ENCODE measurements around the gene CTIF. TPM values are rescaled to one million over a fixed set of nuclear protein-coding genes. Genes with fewer than 3 reads are reported as not detected.

Gene CTIF
- total and polyA plus RNA-seq, 12 donors: 20.5 to 159 (median 57.0) TPM

- Histone ChIP-seq H3K36me3 (replicated peaks in 1 of 2) (no peaks in the 10 kb centered on the region), H3K4me3 (no peak overlapping the region), H3K4me1 (replicated peaks in 1 of 2) (peaks cover 8 to 47% of the 10 kb centered on the region in 2 donors), H3K27me3 (no peaks in the 10 kb centered on the region), H3K9me3 (replicated peaks in 1 of 3) (no peaks in the 10 kb centered on the region), H3K27ac (peak overlapping the region in 1 of 5 donors; percentile 10)
- intact Hi-C loops (cut with DNase I): no loop called here
- WGBS, 4 donors: 57 to 64% (median 57%) methylated on average over 4 of the region's 4 CpGs
- peak in 1 of 7 donors; percentile 27 for DNase-seq
- TF ChIP-seq CTCF (IDR thresholded peaks at IDR 0.05) (no peak), POLR2A (IDR thresholded peaks at IDR 0.05) (no peak)
Observed at GRCh38 chr18:48845174-48845573, 306.3 kb downstream of the CTIF start.

- no peak for TF ChIP-seq POLR2A (IDR thresholded peaks at IDR 0.05)
- TF ChIP-seq CTCF (IDR thresholded peaks at IDR 0.05): no peak
- intact Hi-C loops (cut with DNase I): no loop called here
- no peaks in the 10 kb centered on the region for H3K27me3 ChIP-seq
- no peak for DNase-seq
- WGBS, 4 donors: 93 to 98% (median 95%) methylated on average over 2 of the region's 2 CpGs
- peaks cover 14 to 47% of the 10 kb centered on the region in 2 donors for H3K4me1 ChIP-seq (replicated peaks in 1 of 2)
- no peaks in the 10 kb centered on the region for H3K9me3 ChIP-seq (replicated peaks in 1 of 3)
- no peak overlapping the region for H3K4me3 ChIP-seq
- no peaks in the 10 kb centered on the region for H3K36me3 ChIP-seq (replicated peaks in 1 of 2)
- H3K27ac ChIP-seq: no peak overlapping the region
Observed at GRCh38 chr18:48846423-48846932, 307.6 kb downstream of the CTIF start.

DNA sequence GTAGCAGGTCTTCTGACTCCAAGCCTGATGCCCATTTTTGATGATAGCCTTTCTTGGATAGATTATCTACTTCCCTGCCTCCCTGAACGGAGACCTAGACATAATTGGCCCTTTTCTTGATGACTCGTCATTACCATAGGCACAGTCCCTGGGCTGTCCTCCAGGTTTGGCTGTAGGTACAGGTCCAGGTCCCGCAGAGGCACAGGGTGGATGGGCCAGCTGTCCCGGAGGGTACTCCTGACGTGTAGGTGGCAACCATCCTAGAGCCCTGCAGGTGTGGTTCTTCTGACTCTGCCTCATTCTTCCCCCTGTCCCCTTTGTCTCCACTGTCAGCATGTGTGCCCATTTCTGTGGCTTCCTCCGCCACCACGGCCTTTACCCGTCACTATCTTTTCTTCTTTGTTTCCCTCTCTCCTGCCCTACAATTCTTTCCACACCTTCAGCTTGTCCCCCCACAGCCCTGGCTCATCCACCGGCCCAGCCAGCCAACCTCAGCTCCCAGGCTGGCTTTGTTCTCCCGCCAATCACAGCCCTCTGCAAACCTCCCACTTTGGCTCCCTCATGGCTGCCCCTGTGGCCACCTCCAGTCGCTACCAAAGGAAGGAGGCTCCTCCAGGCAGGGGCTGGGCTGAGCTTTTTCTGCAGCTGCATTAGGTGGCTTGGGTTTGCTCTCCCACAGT lies 309.1 kb downstream of the CTIF start:
- Histone ChIP-seq H3K4me3 (no peak overlapping the region), H3K4me1 (replicated peaks in 1 of 2) (peaks cover 8 to 43% of the 10 kb centered on the region in 2 donors), H3K27me3 (no peaks in the 10 kb centered on the region), H3K9me3 (replicated peaks in 1 of 3) (no peaks in the 10 kb centered on the region), H3K27ac (peak overlapping the region in 1 of 5 donors; percentile 72), H3K36me3 (replicated peaks in 1 of 2) (no peaks in the 10 kb centered on the region)
- DNase-seq: no peak
- TF ChIP-seq CTCF (IDR thresholded peaks at IDR 0.05) (no peak), POLR2A (IDR thresholded peaks at IDR 0.05) (no peak)
- WGBS, 4 donors: 87 to 92% (median 90%) methylated on average over 11 of the region's 11 CpGs
- intact Hi-C loops (cut with DNase I): no loop called here

DNA sequence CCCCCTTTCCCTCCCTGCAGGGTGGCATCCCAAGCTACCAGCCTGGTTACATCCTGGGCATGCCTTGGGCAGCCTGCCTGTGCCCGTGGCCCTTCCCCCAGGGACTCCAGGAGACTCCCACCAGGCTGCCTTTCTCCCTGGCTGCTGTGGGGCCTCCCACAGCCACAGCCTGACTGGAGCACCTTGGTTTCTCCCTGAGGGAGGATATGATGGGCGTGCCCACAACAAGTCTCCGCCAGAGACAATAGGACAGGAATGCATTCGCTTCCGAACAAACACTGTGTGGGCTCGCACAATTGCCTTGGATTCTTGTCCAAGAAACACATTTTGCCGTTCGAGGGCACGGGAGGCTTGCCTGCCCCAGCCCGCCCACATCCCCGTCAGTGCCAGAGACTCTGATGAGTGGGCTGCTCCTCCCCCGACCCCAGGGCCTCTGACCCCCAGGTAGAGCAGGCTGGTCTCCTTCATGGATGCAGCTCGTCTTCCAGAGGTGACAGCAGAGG lies 309.9 kb downstream of the CTIF start:
- Histone ChIP-seq H3K4me3 (no peak overlapping the region), H3K27me3 (no peaks in the 10 kb centered on the region), H3K27ac (peak overlapping the region in 1 of 5 donors; percentile 72), H3K4me1 (replicated peaks in 1 of 2) (peaks cover 8 to 36% of the 10 kb centered on the region in 2 donors), H3K9me3 (replicated peaks in 1 of 3) (no peaks in the 10 kb centered on the region), H3K36me3 (replicated peaks in 1 of 2) (no peaks in the 10 kb centered on the region)
- DNase-seq: peak in 3 of 7 donors; percentile 35 to 70 (median 50)
- intact Hi-C loops (cut with DNase I): no loop called here
- 78 to 84% (median 80%) methylated on average over 10 to 13 of the region's 13 CpGs for WGBS, 4 donors
- TF ChIP-seq POLR2A (IDR thresholded peaks at IDR 0.05): no peak
- no peak for TF ChIP-seq CTCF (IDR thresholded peaks at IDR 0.05)
